KOPT-K1 (cell line): Measurements from ENCODE around the gene CTNNB1.

Experiments
- H3K27ac ChIP-seq: fragments of 200-600 bp; sonication (generic); 2 replicates; pipeline ENCODE4 v1.5.1; 2016; ENCODE audit warnings: antibody characterized with exemption, mild to moderate bottlenecking, low read depth, low read length; ENCODE audit not compliant: poor library complexity, severe bottlenecking
- H3K36me3 ChIP-seq: fragments of 200-600 bp; sonication (generic); 2 replicates; pipeline ENCODE4 v1.5.1; 2017; ENCODE audit warnings: antibody characterized with exemption, mild to moderate bottlenecking, low read length, moderate library complexity; ENCODE audit not compliant: insufficient read depth
- H3K9me3 ChIP-seq: fragments of 200-600 bp; sonication (generic); 2 replicates; pipeline ENCODE4 v1.5.1; 2017; ENCODE audit warnings: antibody characterized with exemption, low read length, mild to moderate bottlenecking; ENCODE audit not compliant: insufficient read depth, poor library complexity, severe bottlenecking

Gene CTNNB1

DNA sequence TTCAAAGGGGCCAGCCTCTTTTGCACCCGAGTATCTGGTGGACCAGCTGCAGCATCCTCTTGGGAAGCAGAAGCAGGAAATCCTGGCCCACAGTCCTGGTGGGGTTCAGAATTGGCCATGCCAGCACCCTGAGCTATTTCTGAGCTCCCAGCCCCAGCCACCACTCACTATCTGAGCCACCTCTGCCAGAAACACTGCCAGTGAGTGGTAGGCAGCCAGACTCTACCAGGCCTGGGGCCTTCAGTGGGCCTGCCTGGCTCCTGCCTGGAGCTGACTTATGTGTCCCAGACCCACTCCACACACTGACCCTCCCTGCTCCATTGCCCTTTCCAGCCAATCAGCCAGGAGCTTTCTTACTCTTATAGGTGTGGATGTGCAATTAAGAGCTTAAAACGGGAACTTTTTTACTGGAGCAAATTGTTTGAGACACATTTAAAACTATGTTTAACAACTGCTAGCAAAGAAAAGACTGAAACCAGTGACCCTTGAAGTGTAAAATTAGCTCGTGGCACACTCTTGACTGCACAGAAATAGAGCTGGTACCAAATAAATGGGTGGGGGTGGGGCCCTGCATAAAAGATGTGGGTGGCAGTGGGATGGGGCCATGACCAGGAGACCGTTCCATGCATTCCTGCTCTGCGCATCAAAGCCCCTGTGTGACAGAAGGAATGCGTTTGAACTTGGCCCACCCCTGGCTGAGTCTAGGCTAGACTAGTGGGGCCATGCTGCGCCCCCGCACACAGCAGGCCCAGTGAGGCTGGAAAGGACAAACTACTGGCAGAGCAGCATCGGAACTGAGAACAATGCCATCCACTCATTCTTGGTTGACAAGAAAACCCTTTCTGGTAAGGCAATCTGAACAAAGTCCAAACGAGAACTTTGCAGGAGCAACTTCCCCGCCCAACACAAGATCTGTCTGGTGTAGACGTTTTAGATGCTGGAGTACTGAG lies 48.0 kb downstream of the CTNNB1 start:
- Histone ChIP-seq H3K36me3 (peaks cover 4% of the 10 kb centered on the region; the same call in 1 of the 2 replicates), H3K9me3 (no peaks in the 10 kb centered on the region), H3K27ac (no peak overlapping the region)

- Histone ChIP-seq H3K36me3 (no peaks in the 10 kb centered on the region), H3K27ac (no peak overlapping the region), H3K9me3 (no peaks in the 10 kb centered on the region)
Measured at GRCh38 chr3:41248525-41248924, 49.2 kb downstream of the CTNNB1 start.

GRCh38 chr3:41249318-41249717 lies 50.0 kb downstream of the CTNNB1 start:
- H3K36me3 ChIP-seq = no peaks in the 10 kb centered on the region
- H3K27ac ChIP-seq = no peak overlapping the region
- H3K9me3 ChIP-seq = no peaks in the 10 kb centered on the region

- H3K36me3 ChIP-seq = no peaks in the 10 kb centered on the region
- H3K9me3 ChIP-seq = no peaks in the 10 kb centered on the region
- no peak overlapping the region for H3K27ac ChIP-seq
Measured at GRCh38 chr3:41250825-41251224, 51.5 kb downstream of the CTNNB1 start.

DNA sequence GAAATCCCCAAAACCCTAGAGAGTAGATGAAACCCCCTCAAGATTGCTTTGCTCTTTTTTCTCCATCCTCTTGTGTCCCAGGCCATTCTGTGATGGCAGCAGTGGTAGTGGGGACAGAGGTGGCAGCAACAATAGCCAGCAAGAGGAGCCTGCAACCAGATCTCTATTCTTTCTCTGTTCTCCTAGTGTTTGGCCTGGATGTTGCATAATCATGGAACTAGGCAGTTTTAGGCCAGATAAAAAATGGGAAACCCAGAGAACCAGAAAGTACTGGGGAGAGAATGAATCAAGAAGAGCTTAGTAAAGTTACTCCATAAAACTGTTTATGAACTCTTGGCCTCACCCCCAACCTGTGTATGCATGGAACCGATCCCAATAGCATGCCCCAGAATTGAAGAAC lies 52.3 kb downstream of the CTNNB1 start:
- Histone ChIP-seq H3K9me3 (no peaks in the 10 kb centered on the region), H3K27ac (no peak overlapping the region), H3K36me3 (no peaks in the 10 kb centered on the region)

- no peaks in the 10 kb centered on the region for H3K36me3 ChIP-seq
- H3K27ac ChIP-seq = no peak overlapping the region
- H3K9me3 ChIP-seq = no peaks in the 10 kb centered on the region
Measured at GRCh38 chr3:41258239-41258800, 59.0 kb downstream of the CTNNB1 start.

- Histone ChIP-seq H3K9me3 (no peaks in the 10 kb centered on the region), H3K36me3 (no peaks in the 10 kb centered on the region), H3K27ac (no peak overlapping the region)
Measured at GRCh38 chr3:41259449-41260062, 60.3 kb downstream of the CTNNB1 start.

- H3K36me3 ChIP-seq = no peaks in the 10 kb centered on the region
- no peak overlapping the region for H3K27ac ChIP-seq
- H3K9me3 ChIP-seq = no peaks in the 10 kb centered on the region
Measured at GRCh38 chr3:41260063-41260450, 60.8 kb downstream of the CTNNB1 start.

DNA sequence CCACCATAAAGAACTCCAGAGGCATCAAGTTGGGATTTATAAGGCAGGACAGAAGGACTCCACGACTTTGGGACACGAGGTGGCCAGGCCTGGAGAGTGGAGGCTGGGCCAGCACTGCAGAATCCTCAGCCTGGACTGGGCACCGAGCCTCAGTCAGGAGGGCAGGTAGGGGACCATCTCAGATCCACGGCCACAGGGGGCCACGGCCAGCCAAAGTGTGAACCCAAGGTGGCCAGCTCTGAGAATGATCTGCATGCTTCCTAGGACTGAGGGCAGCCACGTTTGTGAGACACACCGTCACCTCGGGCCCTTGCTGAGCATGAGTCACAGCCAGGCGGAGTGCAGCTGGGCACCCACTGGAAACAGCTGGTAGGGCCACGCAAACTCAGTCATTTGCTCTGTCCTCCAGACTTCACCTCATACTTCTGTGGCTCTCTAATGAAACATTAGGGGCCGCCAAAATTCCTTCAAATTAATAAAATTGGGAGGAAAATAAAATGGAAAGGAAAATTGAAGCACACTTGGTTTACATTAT lies 65.8 kb downstream of the CTNNB1 start:
- H3K36me3 ChIP-seq = no peaks in the 10 kb centered on the region
- H3K27ac ChIP-seq = no peak overlapping the region

DNA sequence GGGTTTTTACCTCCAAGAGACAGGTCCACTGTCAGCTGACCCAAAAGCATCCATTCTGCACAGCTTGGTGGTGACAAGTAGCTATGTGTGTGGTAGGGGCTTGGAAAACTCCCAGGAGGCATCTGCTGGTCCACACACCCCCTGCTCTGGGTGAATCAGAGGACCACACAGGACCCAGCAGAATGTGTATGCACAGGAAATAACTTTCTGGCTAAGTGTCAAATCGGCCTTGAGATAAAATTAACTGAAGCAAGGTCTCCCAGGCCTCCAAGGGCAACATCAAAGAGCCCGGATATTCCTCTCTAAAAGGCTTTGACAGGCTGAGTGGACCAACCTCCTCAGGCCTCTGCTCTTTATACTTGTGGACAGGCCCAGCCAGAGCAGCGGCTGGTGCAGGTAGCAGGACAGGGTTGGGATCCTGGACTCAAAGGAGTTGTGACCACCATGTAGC lies 66.5 kb downstream of the CTNNB1 start:
- no peak overlapping the region for H3K27ac ChIP-seq

More for the DNA sequence above, 65.8 kb downstream of the CTNNB1 start:
- no peaks in the 10 kb centered on the region for H3K9me3 ChIP-seq

DNA sequence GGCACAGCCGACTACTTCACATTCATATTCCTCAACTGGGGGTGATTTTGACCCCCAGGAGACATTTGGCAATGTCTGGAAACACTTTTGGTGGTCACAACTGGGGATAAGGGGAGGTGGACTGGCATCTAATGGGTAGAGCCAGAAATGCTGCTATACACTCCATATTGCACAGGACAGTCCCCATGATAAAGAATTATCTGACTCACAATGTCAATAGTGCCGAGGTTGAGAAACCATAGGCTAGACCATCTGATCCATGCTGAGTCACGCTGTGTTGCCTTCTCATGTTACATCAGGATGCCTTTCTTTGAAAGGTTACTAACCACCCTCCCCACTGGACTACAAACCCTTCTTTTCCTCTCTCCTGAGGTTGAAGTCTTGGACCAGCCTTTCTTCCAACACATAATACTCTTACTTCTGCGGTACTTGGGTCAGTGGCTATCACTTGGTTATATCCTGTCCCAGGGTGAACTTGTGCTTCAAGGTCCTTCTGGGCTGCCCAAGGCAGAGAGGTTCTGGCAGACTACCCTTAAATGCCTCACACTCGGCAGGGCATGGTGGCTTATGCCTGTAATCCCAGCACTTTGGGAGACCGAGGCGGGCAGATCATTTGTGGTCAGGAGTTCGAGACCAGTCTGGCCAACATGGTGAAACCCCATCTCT lies 68.8 kb downstream of the CTNNB1 start:
- no peaks in the 10 kb centered on the region for H3K36me3 ChIP-seq
- no peak overlapping the region for H3K27ac ChIP-seq
- peaks cover under 1% of the 10 kb centered on the region for H3K9me3 ChIP-seq

More for the DNA sequence above, 66.5 kb downstream of the CTNNB1 start:
- Histone ChIP-seq H3K36me3 (no peaks in the 10 kb centered on the region), H3K9me3 (no peaks in the 10 kb centered on the region)

DNA sequence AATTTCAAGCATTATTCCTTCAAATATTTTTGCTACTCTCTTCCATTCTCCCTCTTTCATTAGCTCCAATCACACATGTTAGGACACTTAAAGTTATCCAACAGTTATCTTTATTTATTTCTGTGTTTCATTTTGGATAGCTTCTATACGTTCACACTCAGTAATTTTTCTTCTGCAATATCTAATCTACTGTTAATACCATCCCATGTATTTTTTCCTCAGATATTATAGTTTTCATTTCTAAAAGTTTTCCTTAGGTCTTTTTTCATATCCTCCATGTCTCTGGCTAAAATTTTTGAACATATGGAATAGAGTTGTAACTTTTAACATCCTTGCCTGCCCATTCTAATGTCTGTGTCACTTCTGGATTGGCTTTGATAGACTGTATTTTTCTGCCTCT lies 73.4 kb downstream of the CTNNB1 start:
- H3K36me3 ChIP-seq = no peaks in the 10 kb centered on the region
- peaks cover 5% of the 10 kb centered on the region for H3K9me3 ChIP-seq
- no peak overlapping the region for H3K27ac ChIP-seq

DNA sequence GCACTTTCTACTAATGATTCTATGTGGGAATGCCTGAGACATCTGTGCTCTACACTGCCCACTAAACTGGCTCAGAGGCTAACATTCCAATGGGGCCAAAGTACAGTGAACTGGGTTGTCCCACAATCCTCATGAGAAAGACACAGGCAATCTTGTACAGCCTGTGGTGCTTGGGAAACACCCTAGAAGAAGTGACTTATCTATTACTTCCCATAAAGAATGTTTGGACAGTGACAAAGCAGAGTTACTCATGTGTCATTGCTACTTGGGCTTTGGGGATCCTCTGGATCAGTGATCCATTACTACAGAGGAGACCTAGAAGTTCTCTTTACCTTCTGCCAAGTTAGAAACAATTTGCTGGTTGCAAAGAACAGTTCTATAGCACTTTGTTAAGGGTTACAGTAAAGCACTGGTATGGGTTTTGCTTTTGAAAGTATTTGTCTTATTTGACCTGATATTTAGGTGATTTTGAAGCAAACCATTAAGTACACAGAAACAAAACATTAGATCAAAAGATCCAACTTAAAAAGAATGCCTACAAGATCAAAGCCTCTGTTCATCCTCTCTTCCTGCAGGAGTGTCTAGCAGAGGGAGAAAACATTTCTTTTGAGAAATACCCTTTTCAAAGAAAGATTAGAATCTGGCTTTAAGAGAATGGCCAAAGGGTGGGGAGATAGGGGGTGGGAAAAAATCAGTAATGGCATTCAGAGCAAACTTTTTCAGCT lies 75.8 kb downstream of the CTNNB1 start:
- H3K27ac ChIP-seq = no peak overlapping the region
- H3K36me3 ChIP-seq = no peaks in the 10 kb centered on the region
- H3K9me3 ChIP-seq = peaks cover 5% of the 10 kb centered on the region

DNA sequence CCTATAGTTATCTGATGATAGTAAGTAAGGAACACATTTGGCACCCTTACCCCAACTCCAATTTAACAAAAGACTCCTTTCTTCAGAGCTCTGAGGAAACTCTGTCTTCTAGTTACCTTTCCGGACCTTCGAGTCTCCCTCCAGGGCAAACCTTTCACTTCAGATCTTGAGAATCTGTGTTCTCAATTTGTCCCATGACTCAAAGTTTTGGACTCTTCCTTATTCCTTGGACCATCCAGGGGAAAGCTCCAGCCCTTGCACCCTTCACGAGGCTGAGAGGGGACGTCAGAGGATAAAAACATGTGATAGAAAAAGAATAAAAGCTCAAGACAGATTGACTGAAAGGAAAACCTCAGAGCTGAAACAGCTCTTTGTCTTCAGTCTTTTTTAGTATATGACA lies 76.9 kb downstream of the CTNNB1 start:
- Histone ChIP-seq H3K27ac (no peak overlapping the region), H3K36me3 (no peaks in the 10 kb centered on the region), H3K9me3 (peaks cover 5% of the 10 kb centered on the region)
